DMS53 (cell line): Measurements from ENCODE around the gene DNAJB13.

Experiments used
- DNase-seq: peaks from one replicate; lab custom pipeline; 2025; lab: John Stamatoyannopoulos, UW

Gene DNAJB13

DNA sequence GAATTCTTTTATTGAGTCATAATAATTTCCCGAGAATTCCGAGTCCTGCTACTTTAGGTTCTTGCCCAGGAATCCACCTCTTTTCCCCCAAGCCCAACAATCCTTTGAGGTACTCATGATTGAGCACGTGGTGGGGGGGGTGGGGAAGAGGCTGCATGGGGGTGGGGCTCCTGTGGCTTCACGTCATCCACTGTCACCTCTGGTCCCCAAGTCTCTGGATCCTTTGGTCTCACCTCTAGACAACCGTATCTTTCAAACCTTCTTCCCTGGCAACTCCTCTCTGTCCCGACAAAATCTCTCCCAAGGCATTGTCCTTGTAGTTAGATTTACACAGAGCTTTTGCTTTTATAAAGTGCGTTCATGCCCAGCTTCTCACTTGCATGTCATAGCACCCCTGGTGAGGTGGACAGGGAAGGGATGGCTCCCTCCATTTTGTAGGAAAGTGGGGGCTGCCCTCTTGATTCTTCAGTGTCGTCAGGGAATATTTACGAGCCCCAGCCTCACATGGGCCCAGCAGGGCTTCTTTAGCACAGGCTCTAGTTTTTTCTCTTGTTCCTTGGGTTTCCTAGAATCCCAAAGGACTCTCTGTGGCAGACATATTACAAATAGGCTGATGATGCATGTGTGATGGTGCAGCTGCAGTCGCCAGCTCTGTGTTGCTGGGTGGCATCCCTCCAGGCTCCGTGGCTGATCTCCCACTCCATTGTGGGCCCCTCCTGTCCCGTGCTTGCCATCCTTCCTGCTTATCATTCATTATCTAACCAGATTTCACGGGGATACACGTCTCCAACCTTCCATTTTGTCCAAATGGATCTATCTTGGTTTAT lies 49.7 kb downstream of the DNAJB13 start:
- DNase-seq, result no peak

DNA sequence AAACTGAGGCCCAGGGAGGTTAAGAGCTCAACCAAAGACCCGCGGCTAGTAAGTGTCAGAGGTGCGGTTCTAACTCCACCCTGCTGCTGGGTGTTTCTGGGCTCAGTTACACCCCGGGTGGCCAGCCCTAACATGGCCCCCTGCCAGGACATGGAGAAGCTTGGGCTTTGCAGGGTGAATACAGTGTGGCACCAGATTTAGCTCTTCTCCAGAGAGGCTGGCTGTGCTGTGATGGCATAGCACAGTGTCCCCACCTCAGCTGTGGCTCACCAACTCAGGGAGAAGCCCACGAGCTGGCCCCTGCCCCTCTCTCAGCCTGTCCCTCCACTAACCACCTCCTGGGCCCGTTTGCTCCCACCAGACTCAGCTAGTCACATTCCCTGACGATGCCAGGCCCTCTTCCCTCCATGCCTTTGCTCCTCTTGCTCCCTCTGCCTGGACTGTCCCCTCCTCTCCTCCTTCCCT lies 51.0 kb downstream of the DNAJB13 start:
- DNase-seq, result no peak

DNA sequence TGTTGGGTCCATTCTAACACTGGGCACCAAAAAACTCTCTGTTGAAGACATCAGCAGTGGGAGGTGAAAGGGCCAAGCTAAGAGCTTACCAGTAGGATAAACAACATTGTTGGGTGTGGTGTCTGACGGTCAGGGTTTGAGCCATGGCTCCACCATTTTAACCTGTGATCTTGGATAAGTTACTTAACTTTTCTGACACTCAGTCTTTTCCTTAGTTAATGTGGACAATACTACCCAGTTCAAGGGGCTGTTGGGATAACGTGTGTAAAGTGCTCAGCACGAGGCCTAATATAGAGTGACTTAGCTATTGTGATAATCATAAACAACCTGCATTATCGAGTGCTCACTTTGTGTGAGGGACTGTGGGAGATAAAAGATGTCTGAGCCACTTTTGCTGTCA lies 52.0 kb downstream of the DNAJB13 start:
- DNase-seq, result no peak

DNA sequence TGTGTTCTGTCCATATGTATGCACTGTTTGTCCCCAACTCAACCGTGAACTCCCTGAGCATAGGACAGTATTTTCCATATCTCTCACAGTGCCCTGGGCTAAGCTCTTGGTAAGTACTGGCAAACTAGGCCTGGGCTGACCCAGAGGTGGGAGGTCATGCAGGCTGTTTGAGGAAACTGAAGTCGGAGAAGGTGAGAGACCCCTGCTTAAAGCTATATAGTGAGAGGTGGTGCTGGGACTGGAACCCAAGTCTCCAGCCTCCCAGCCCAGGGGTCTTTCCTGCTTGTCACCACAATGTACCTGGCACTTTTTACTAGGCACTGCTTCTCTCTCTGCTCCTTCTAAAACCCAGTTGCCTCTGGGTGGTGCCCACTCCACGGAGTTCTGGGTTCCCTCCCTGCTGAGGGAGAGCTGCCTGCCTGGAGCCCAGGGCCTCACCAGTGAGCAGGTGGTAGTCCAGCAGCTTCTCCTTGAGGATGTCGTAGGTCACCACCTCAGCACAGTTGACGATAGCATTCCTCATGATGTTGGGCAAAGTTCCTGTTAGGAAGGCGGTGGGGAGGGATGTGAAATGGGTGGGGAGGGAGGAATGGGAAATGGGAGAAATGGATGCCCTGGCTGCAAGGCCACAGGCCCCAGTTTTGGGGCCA lies 53.3 kb downstream of the DNAJB13 start:
- no peak for DNase-seq

DNA sequence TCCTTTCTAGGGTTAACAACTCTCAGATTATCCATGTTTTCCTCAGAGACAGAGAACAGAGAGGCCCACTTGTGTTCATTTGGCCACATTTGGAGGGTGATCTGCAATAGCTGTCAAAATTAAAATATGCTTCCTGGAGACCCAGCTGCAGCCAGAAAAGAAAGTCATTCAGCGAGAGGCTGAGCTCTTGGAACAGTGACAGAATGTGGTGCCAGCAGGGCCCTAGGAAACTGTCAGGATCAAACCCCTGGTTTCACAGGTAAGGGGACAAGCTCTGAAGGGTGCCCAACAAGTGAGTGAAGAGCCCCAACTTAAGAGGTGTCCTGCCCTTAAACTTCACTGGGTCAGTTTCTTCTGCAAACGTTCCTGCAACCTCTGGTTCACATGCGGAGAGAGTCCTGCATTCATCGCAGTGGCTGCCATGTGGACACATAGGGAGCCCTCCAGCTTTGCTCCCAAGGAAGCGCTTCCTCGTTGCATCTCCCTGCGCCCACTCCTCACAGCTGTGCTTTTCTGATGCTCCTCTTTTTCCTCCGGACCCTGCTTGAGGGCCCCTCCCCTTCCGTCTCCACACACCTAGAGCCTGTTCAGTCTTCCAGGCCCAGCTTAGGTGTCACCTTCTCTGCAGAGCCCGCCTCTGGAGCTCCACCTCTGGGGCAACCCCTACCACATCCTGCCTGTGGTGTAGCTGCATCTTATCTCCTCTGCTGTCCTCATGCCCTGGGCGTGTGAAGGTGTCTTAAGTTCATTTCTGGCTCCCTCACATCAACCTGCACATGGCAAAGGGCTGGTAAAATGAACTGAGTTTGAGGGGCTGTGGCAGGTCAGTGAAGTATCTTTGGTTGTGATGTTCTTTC lies 54.2 kb downstream of the DNAJB13 start:
- no peak for DNase-seq

DNA sequence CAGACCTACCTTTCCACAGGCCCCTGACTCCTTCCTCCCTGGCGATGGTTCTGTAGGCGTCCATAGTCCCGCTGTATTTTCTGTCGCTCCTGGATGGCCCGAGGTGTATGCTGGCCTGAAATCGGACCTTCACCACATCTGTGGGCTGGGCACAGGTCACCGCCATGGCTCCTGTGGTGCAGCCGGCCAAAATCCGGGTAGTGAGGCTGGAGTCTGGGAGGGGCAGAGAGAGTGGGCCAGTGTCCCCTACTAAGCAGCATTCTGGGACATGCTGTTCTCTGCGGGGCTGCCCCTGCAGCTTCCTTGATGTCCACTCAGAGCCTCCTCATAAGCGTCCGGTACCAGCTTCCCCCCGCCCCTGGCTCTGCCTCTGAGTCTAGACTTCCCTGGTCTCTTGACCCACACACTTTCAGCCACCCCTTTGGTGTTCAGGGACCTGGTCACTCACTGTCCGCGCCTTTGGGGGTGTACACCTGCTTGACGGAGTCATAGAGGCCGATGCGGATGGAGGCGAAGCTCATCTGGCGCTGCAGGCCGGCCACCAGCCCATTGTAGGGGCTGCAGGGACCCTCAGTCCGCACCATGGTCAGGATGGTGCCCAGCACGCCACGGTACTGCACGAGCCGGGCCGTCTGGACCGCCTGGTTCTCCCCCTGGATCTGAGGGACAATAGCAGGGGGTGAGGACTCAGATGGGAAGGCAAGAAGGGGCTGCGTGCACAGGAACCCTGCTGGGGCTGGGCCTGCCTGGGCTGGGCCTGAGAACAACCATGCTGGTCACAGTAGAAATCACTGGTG lies 55.1 kb downstream of the DNAJB13 start:
- DNase-seq, result no peak

DNA sequence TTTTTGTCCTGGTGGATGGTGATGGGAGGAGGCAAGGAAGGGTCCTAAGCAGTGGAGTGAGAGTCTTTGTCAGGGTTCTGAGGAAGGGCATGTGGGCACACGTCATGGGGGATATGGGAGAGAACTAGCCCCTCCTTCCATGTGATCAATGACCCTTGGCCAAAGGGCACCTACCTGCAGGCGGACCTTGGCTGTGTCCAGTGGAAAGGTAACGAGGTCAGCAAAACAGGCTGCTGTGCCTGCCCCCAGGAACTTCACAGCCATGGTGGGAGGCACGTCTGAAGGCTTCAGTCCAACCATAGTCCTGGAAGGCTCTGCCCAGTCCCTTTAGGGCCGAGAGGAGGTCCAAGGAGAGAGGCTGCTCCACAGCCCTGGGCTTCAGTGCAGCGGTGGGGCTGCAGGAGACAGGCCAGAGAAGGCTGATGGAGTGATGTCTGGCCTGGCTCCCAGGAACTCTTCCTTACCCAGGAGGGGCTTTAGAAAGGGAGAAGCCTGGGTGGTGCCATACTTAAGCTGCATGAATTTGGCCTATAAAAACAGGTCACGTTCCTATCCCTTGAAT lies 56.0 kb downstream of the DNAJB13 start:
- no peak for DNase-seq

DNA sequence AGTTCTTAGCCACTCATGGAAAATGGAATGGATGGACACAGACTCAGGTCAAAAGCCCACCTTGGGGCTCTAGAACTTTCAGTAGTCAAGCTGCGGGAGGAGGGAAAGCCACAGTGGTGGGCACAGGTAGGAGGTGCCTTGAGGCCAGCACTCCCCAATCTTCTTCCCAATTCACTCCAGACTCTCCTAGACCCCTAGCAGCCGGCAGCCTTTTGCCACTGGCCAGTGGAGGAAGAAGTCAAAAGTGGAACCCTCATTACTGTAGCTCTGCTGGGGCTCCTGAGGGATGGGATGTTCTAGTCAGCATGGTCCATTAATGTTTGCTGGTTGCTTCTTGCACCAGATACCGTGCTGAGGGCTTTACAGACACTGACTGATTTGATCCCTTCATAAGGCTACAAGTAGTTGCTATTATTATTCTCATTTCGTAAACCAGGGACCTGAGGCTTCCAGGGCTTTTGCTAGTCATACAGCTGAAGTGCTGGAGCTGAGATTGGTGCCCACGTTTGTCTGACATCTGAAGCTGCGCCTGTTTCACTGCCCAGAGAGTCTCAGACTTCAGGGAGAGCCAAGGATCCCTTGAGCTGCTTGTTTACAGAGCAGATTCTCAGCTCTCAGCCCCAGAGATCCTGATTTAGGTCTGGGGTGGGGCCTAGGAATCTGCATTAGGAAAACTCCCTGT lies 57.0 kb downstream of the DNAJB13 start:
- DNase-seq, result no peak

DNA sequence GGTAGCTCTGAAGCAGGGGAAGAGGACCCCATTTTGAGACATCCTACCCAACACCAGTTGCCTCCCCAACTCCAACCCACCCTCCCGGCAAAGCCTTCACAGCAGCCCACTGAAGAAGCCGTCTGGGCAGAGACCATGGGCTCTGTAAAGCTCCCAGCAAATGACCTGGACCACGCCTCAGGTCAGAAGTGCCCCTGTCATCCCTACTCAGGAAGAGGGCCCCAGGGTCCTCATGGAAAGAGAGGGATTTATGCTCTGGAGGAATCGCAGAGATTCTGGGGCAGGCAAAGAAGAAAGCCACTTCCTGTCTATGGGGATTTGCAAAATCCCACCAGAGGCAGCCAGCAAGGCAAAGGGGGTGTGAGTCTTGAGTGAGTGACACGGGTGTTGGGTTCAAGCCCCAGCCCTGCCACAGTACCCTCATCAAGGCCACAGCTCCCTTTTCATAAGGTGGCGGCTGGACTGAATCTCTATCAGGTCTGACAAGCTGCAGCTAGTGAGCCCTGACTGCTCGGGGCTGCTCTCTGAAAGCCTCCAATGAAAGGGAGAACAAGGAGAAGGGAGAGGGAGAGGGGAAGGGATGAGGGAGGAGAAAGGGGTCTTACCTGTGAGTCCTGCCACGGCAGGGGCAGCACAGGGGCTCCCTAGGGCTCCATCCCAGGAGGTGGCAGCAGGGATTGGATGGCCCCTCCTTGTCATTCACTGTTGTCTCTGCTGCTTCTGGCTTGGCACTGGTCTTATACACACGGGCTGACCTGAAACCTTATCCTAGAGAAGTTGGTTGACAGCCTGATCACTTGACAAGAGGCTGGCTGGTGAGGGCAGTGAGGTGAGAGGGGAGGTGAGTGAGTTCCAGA lies 57.8 kb downstream of the DNAJB13 start, which contains the start of gene UCP3:
UCP3 (minus strand) TSS at position 713 of the 857 bp plus-strand sequence. CDS start 2,043 bp downstream, outside the sequence.
- DNase-seq, result peak; percentile 90

DNA sequence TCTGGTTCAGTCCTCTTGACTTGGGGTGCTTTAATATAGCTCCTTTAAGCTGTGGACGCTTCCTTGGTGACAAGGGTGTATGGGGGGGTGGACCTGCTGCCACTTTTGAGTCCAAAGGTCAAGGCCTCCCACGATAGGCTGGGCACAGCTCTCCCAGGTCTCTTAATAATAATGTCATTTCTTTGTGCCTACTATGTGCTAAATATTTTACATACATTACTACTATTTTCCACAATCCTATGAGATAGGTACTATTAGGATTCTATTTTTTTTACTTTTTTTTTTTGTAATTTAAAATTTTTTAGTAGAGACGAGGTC lies 58.4 kb downstream of the DNAJB13 start:
- DNase-seq, result no peak

DNA sequence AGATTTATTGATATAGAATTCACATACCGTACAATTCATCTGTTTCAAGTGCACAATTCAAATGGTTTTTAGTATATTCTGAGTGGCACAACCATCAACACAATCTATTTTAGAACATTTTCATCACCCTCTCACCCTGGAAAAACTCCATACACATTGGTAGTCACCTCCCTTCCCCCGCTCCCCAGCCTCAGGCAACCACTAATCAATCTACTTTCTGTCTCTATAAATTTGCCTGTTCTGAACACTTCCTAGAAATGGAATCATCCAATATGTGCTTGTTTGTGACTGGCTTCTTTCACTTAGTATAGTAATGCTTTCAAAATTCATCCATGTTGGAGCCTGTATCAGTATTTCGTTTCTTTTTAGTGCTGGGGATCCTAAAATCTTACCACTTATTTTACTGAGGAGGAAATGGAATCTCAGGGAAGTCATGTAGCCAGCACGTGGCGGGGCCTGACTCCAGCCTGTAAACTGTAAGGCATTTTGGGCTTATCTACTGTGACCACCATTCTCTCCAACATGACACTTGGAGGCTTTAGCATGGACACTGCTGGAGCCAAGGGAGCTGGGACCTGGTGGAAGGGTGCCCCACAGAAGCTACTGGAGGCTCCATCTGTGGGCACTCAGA lies 59.0 kb downstream of the DNAJB13 start:
- no peak for DNase-seq

DNA sequence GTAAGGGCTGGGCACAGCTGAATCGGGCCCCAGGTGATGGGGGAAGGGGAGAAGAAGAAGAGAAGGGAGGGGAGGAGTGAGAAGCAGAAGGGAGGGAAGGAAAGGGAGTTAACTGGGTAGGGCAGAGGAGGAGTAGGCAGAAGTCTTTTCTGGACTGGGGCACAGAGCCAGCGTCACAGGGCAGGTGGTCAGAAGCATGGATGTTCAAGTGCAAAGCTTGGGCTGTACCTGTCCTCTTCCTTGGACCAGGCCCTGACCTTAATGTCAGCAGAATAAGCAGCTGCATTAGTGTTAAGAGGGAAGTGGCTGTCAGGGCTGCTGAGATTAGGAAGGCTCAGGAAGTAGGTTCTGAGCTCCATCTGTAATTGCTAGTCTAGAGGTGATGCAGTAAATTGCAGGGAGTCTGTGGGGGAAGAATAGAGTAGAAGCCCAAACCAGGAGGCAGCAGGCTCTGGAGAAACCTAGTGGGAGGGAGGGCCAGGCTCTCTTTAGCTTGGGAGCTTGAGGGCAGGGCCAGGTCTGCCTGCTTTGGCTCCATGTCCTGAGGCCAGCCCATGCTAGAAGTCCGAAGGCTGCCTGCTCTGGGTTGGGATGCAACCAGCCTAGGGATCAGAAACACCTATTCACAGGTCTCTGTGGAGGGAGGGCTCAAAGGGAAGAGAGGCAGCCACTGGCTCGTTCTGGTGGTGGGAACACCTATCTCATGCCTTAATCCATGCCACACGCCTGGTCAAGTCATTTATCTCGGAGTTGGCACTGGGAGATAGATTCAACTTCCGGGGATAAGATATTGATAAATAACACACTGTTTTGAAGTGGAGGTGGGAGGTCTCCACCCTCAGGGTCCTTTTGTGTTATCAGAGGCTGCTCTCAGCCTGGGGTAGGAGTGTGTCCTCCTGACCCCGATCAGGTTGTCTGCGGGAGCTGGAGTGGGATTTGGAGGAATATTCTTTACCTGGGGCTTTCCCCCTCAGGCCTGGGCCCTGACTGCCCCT lies 59.8 kb downstream of the DNAJB13 start:
- peak; percentile 62 for DNase-seq

DNA sequence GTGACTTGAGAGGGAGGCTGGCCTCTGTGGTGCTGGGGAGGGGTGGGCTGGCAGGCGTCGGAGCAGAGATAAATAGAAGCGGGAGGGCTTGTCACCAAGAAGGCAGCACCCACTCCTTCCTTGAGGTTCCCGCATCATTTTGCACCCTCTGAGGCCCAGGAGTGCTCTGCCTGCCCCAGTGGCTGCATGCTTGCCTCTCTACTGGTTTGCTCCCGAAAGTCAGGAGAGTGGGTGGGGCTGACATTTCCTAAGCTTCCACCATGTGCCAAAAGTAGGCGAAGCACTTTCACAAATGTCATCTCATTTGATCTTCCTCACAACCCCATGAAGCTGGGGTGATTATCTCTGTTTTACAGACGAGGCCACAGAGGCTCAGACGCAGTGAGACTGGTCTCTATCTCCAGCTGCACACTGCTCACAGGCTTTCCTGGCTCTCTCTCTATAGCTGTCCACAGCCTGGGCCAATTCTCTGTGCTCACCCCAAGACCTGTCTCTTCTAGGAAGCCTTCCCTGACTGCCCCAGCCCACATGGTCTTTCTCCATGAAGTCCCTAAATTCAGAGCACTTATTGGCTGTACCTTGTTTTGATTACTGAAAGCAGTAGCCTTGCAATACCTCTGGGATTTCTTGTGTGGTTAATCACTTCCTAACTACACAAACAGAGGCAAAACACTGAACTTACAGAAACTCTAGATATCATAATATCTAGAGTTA lies 60.7 kb downstream of the DNAJB13 start:
- DNase-seq, result no peak

DNA sequence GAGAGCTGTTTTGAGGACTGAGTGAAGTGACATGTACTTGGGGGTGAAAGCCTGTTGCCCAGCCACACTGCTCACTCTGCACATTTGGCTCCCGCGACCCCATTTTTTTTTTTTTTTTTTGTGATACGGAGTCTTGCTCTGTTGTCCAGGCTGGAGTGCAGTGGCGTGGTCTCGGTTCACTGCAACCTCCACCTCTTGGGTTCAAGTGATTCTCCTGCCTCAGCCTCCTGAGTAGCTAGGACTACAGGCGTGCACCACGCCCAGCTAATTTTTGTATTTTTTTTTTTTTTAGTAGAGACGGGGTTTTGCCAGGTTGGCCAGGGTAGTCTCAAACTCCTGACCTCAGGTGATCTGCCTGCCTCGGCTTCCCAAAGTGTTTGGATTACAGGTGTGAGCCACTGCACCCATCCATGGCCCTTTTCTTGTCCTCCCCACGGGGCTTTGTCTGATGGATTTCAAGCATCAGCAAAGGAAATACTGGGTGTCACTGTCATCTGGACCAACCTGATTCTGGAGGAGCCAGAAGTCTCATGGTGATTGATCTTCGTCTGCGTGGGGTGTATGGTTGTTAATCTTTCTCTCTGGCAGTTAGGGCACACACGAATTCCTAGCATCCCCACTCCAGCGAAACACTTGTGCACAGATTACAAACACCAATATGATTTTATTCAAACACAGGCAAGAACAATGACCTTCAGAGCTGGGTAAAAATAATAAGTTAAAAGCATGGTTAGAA lies 61.4 kb downstream of the DNAJB13 start:
- no peak for DNase-seq

DNA sequence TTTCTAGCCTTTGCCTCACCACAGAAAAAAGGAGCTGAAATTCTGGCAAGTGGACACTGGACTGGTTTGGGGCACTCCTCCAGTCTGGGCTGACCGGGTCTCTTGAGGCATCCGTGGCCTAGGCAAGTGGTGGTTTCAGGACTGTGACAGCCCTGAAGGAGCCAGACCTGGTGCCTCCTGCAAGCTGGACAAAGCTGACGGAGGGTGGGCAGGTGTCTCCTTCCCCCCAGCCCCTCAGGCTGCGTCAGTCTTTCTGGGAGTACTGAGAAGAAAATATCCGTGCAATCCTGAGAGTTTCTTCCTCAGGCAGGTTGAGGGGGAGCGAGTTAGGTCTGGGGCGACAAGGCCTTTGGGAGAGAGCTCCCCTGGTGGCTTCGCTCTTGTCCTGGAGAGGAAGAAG lies 62.3 kb downstream of the DNAJB13 start:
- DNase-seq, result no peak

DNA sequence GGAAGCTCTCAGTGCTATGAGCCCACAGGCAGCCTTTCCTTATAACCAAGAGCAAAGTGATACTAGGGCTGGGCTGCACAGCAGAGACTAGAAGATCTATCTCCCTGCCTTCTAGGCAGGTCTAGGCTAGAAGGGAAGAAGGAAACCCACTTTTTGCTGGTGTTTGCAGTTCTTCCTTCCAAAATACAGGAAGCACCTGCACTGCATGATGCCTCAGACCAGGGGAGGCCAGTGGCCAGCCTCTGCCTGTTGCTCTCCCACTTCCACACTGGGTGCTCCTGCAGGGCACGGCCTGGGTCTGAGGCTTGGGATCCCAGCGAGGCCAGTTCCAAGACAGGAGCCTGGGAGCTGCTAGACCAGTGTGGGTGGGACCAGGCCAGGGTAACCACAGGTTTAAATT lies 64.1 kb downstream of the DNAJB13 start:
- no peak for DNase-seq
